ENCODE data around the gene TENM3.
"Not testable (repeated sequence)": the region's sequence is repeated elsewhere in the genome, so short reads cannot be mapped to it uniquely, and the experiment has no call there.

TENM3 gene

GRCh38 chr4:182243204-182243603, at the start of gene TENM3:
Gene TENM3 (plus strand): TSS chr4:182243402. CDS start chr4:182324021, 80,619 bp downstream.
- not testable (repeated sequence) for DNase-seq

GRCh38 chr4:182194091-182194824, 48.9 kb upstream of the TENM3 start:
- no peak for DNase-seq

GRCh38 chr4:182197611-182198010, 45.6 kb upstream of the TENM3 start:
- DNase-seq, result no peak

- DNase-seq, result no peak
Measured at GRCh38 chr4:182201871-182202270, 41.3 kb upstream of the TENM3 start.

GRCh38 chr4:182202650-182203049, 40.6 kb upstream of the TENM3 start:
- DNase-seq, result no peak

GRCh38 chr4:182203872-182204411, 39.3 kb upstream of the TENM3 start:
- DNase-seq, result no peak

GRCh38 chr4:182205306-182205705, 37.9 kb upstream of the TENM3 start:
- no peak for DNase-seq

GRCh38 chr4:182206266-182206665, 36.9 kb upstream of the TENM3 start:
- no peak for DNase-seq

GRCh38 chr4:182206916-182207315, 36.3 kb upstream of the TENM3 start:
- DNase-seq, result no peak

- DNase-seq, result no peak
Measured at GRCh38 chr4:182207830-182208396, 35.3 kb upstream of the TENM3 start.

GRCh38 chr4:182208526-182209050, 34.6 kb upstream of the TENM3 start:
- DNase-seq, result no peak

GRCh38 chr4:182212211-182212761, 30.9 kb upstream of the TENM3 start:
- no peak for DNase-seq

- no peak for DNase-seq
Measured at GRCh38 chr4:182213004-182213403, 30.2 kb upstream of the TENM3 start.

- DNase-seq, result no peak
Measured at GRCh38 chr4:182215148-182215547, 28.1 kb upstream of the TENM3 start.

- no peak for DNase-seq
Measured at GRCh38 chr4:182216005-182216404, 27.2 kb upstream of the TENM3 start.

- DNase-seq, result no peak
Measured at GRCh38 chr4:182219411-182220056, 23.7 kb upstream of the TENM3 start.

GRCh38 chr4:182221987-182222386, 21.2 kb upstream of the TENM3 start:
- no peak for DNase-seq

- DNase-seq, result no peak
Measured at GRCh38 chr4:182222766-182223165, 20.4 kb upstream of the TENM3 start.

GRCh38 chr4:182223708-182224107, 19.5 kb upstream of the TENM3 start:
- no peak for DNase-seq

GRCh38 chr4:182224192-182224850, 18.9 kb upstream of the TENM3 start:
- no peak for DNase-seq

- DNase-seq, result no peak
Measured at GRCh38 chr4:182225257-182225852, 17.8 kb upstream of the TENM3 start.

- DNase-seq, result no peak
Measured at GRCh38 chr4:182227611-182228010, 15.6 kb upstream of the TENM3 start.

All from NCI-H2081 treated with DMSO at 0.1 percent for 48 hours (cell line).